Measurements from ENCODE around the gene CYB561D2. TPM values are rescaled to one million over a fixed set of nuclear protein-coding genes. Genes with fewer than 3 reads are reported as not detected.

CYB561D2 gene
- total and polyA plus RNA-seq, 7 donors, result 6.8 to 46.0 (median 10.8) TPM

GRCh38 chr3:50396502-50396901 lies 45.8 kb downstream of the CYB561D2 start:
- Histone ChIP-seq H3K4me3 (no peak overlapping the region), H3K4me1 (no peaks in the 10 kb centered on the region), H3K36me3 (no peaks in the 10 kb centered on the region), H3K9me3 (no peaks in the 10 kb centered on the region), H3K27ac (no peak overlapping the region), H3K27me3 (no peaks in the 10 kb centered on the region)
- intact Hi-C loops (cut with DNase I), result no loop called here
- no peak for DNase-seq
- no peak for TF ChIP-seq EP300 (IDR thresholded peaks at IDR 0.05)
- 82 to 90% methylated on average over 10 of the region's 10 CpGs for WGBS, 2 donors

- H3K36me3 ChIP-seq, result no peaks in the 10 kb centered on the region
- no peak overlapping the region for H3K27ac ChIP-seq
- intact Hi-C loops (cut with DNase I), result no loop called here
- no peaks in the 10 kb centered on the region for H3K27me3 ChIP-seq
- H3K9me3 ChIP-seq, result no peaks in the 10 kb centered on the region
- TF ChIP-seq EP300 (IDR thresholded peaks at IDR 0.05), result no peak
- TF ChIP-seq POLR2AphosphoS5 (IDR thresholded peaks at IDR 0.05), result no peak
- TF ChIP-seq POLR2A (IDR thresholded peaks at IDR 0.05), result no peak
- TF ChIP-seq CTCF (IDR thresholded peaks at IDR 0.05), result no peak
- 6 to 37% methylated on average over 5 of the region's 5 CpGs for WGBS, 2 donors
- H3K4me1 ChIP-seq, result no peaks in the 10 kb centered on the region
- no peak overlapping the region for H3K4me3 ChIP-seq
- DNase-seq, result no peak
Observed at GRCh38 chr3:50401978-50402595, 51.4 kb downstream of the CYB561D2 start.

Other genes with a start within 250 kb of the CYB561D2 start
- 10 to 100 TPM in 1 of 4 donors, 1 to 10 TPM in 3; 5.1 to 11.4 (median 8.0) TPM for gene SEMA3F, start 195.5 kb upstream of the CYB561D2 start, total RNA-seq
- 10 to 100 TPM in 1 of 3 donors, 1 to 10 TPM in 1, under 1 TPM in 1; 0.60 to 12.3 (median 1.2) TPM for gene SEMA3F, start 195.5 kb upstream of the CYB561D2 start, polyA plus RNA-seq
- not detected for gene GNAT1, start 159.3 kb upstream of the CYB561D2 start, total RNA-seq
- gene GNAT1, start 159.3 kb upstream of the CYB561D2 start, polyA plus RNA-seq, result under 1 TPM in 1 of 3 donors, not detected in 2; 0.06 TPM
- gene SLC38A3, start 145.6 kb upstream of the CYB561D2 start, total RNA-seq, result under 1 TPM in 1 of 4 donors, not detected in 3; 0.28 TPM
- gene SLC38A3, start 145.6 kb upstream of the CYB561D2 start, polyA plus RNA-seq, result under 1 TPM in 1 of 3 donors, not detected in 2; 0.07 TPM
- gene GNAI2, start 114.7 kb upstream of the CYB561D2 start, total RNA-seq, result 100 to 1,000 TPM; 149 to 171 (median 163) TPM
- gene GNAI2, start 114.7 kb upstream of the CYB561D2 start, polyA plus RNA-seq, result 100 to 1,000 TPM in 1 of 3 donors, 10 to 100 TPM in 2; 43.9 to 125 (median 64.3) TPM
- gene SEMA3B, start 81.7 kb upstream of the CYB561D2 start, total RNA-seq, result 10 to 100 TPM in 3 of 4 donors, 1 to 10 TPM in 1; 7.9 to 54.6 (median 25.0) TPM
- gene SEMA3B, start 81.7 kb upstream of the CYB561D2 start, polyA plus RNA-seq, result 10 to 100 TPM; 12.0 to 39.2 (median 15.3) TPM
- gene LSMEM2, start 71.8 kb upstream of the CYB561D2 start, total RNA-seq, result not detected
- gene LSMEM2, start 71.8 kb upstream of the CYB561D2 start, polyA plus RNA-seq, result under 1 TPM in 2 of 3 donors, not detected in 1; 0.13 to 0.46 TPM
- 10 to 100 TPM; 46.7 to 59.1 (median 52.7) TPM for gene IFRD2, start 58.4 kb upstream of the CYB561D2 start, total RNA-seq
- gene IFRD2, start 58.4 kb upstream of the CYB561D2 start, polyA plus RNA-seq, result 10 to 100 TPM; 24.5 to 73.1 (median 31.2) TPM
- gene HYAL3, start 51.5 kb upstream of the CYB561D2 start, total RNA-seq, result 1 to 10 TPM; 2.1 to 8.3 (median 3.4) TPM
- gene HYAL3, start 51.5 kb upstream of the CYB561D2 start, polyA plus RNA-seq, result 1 to 10 TPM in 2 of 3 donors, under 1 TPM in 1; 0.60 to 4.4 (median 2.8) TPM
- gene NAA80, start 51.5 kb upstream of the CYB561D2 start, total RNA-seq, result 1 to 10 TPM; 3.6 to 9.4 (median 7.6) TPM
- gene NAA80, start 51.5 kb upstream of the CYB561D2 start, polyA plus RNA-seq, result 1 to 10 TPM; 3.5 to 9.5 (median 4.2) TPM
- gene HYAL1, start 47.3 kb upstream of the CYB561D2 start, total RNA-seq, result 1 to 10 TPM; 3.5 to 7.2 (median 4.2) TPM
- 10 to 100 TPM in 1 of 3 donors, 1 to 10 TPM in 2; 2.4 to 15.1 (median 9.5) TPM for gene HYAL1, start 47.3 kb upstream of the CYB561D2 start, polyA plus RNA-seq
- 10 to 100 TPM; 41.6 to 62.6 (median 49.4) TPM for gene HYAL2, start 28.1 kb upstream of the CYB561D2 start, total RNA-seq
- gene HYAL2, start 28.1 kb upstream of the CYB561D2 start, polyA plus RNA-seq, result 10 to 100 TPM in 2 of 3 donors, 1 to 10 TPM in 1; 8.6 to 45.8 (median 13.8) TPM
- 10 to 100 TPM; 23.2 to 54.7 (median 38.0) TPM for gene TUSC2, start 22.6 kb upstream of the CYB561D2 start, total RNA-seq
- 10 to 100 TPM; 28.7 to 37.1 (median 33.0) TPM for gene TUSC2, start 22.6 kb upstream of the CYB561D2 start, polyA plus RNA-seq
- gene RASSF1, start 10.0 kb upstream of the CYB561D2 start, total RNA-seq, result 10 to 100 TPM; 27.4 to 29.8 (median 28.5) TPM
- 10 to 100 TPM; 16.4 to 41.7 (median 21.0) TPM for gene RASSF1, start 10.0 kb upstream of the CYB561D2 start, polyA plus RNA-seq
- gene ZMYND10, start 5.1 kb upstream of the CYB561D2 start, total RNA-seq, result 1 to 10 TPM in 1 of 4 donors, not detected in 3; 1.2 TPM
- under 1 TPM in 1 of 3 donors, not detected in 2; 0.77 TPM for gene ZMYND10, start 5.1 kb upstream of the CYB561D2 start, polyA plus RNA-seq
- gene NPRL2, start 87 bp upstream of the CYB561D2 start, total RNA-seq, result 10 to 100 TPM; 19.1 to 28.5 (median 19.2) TPM
- gene NPRL2, start 87 bp upstream of the CYB561D2 start, polyA plus RNA-seq, result 10 to 100 TPM; 16.8 to 22.2 (median 18.7) TPM
- 10 to 100 TPM; 40.5 to 45.7 (median 44.3) TPM for gene TMEM115, start 8.7 kb downstream of the CYB561D2 start, total RNA-seq
- 10 to 100 TPM in 2 of 3 donors, 1 to 10 TPM in 1; 9.5 to 37.4 (median 11.4) TPM for gene TMEM115, start 8.7 kb downstream of the CYB561D2 start, polyA plus RNA-seq
- 1 to 10 TPM in 3 of 4 donors, under 1 TPM in 1; 0.49 to 1.7 (median 1.3) TPM for gene CACNA2D2, start 152.8 kb downstream of the CYB561D2 start, total RNA-seq
- gene CACNA2D2, start 152.8 kb downstream of the CYB561D2 start, polyA plus RNA-seq, result 1 to 10 TPM in 1 of 3 donors, under 1 TPM in 1, not detected in 1; 0.60 to 1.2 TPM
- gene C3orf18, start 216.9 kb downstream of the CYB561D2 start, total RNA-seq, result 10 to 100 TPM; 13.3 to 28.0 (median 16.0) TPM
- gene C3orf18, start 216.9 kb downstream of the CYB561D2 start, polyA plus RNA-seq, result 1 to 10 TPM; 1.8 to 4.0 (median 2.3) TPM
- gene HEMK1, start 218.7 kb downstream of the CYB561D2 start, total RNA-seq, result 10 to 100 TPM in 1 of 4 donors, 1 to 10 TPM in 3; 5.0 to 13.3 (median 7.2) TPM
- 10 to 100 TPM in 2 of 3 donors, 1 to 10 TPM in 1; 9.6 to 17.7 (median 12.3) TPM for gene HEMK1, start 218.7 kb downstream of the CYB561D2 start, polyA plus RNA-seq